AG09309 (cell line): Measurements from ENCODE around the gene OR8B12.
"Not testable (repeated sequence)": the region's sequence is repeated elsewhere in the genome, so short reads cannot be mapped to it uniquely, and the experiment has no call there.

Source experiments
- DNase-seq: peaks from one replicate; pipeline ENCODE4 v3.0.0-alpha.2; 2010; ENCODE audit warnings: low read depth
- H3K4me3 ChIP-seq: 2 replicates; pipeline ENCODE4 v1.5.1; 2011; ENCODE audit warnings: mild to moderate bottlenecking, low read depth, low read length, moderate library complexity; ENCODE audit not compliant: control insufficient read depth
- CTCF ChIP-seq: IDR thresholded peaks from 2 replicates; pipeline ENCODE4 v1.5.1; 2011; ENCODE audit warnings: mild to moderate bottlenecking, low read depth, low read length, inconsistent platforms; ENCODE audit not compliant: insufficient read depth, control insufficient read depth; ENCODE audit errors: missing control alignments

Gene OR8B12

GRCh38 chr11:124517314-124517713 lies 26.1 kb downstream of the OR8B12 start:
- DNase-seq, result no peak
- H3K4me3 ChIP-seq, result no peak overlapping the region
- no peak for TF ChIP-seq CTCF

DNA sequence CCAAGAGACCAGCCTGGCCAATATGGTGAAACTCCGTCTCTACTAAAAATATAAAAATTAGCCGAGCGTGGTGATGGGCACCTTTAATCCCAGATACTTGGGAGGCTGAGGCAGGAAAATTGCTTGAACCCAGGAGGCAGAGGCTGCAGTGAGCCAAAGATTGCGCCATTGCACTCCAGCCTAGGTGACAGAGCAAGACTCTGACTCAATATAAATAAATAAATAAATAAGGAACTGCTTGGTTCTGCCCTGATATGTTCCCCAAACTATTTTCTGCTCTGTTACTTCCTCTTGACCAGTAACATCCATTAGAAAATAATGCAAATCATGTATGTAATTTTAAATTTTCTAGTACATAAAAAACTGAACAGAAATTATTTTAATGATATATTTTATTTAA lies 28.8 kb downstream of the OR8B12 start:
- not testable (repeated sequence) for H3K4me3 ChIP-seq, DNase-seq

- H3K4me3 ChIP-seq, result no peak overlapping the region
- no peak for TF ChIP-seq CTCF
- DNase-seq, result no peak
Observed at GRCh38 chr11:124514131-124514530, 29.3 kb downstream of the OR8B12 start.

GRCh38 chr11:124511745-124512144 lies 31.7 kb downstream of the OR8B12 start:
- no peak for TF ChIP-seq CTCF
- no peak for DNase-seq

GRCh38 chr11:124510279-124510678 lies 33.2 kb downstream of the OR8B12 start:
- no peak for TF ChIP-seq CTCF
- DNase-seq, result no peak
- H3K4me3 ChIP-seq, result no peak overlapping the region

More at GRCh38 chr11:124511745-124512144, 31.7 kb downstream of the OR8B12 start:
- no peak overlapping the region for H3K4me3 ChIP-seq

- no peak overlapping the region for H3K4me3 ChIP-seq
- DNase-seq, result no peak
- TF ChIP-seq CTCF, result no peak
Observed at GRCh38 chr11:124499711-124500110, 43.7 kb downstream of the OR8B12 start.

DNA sequence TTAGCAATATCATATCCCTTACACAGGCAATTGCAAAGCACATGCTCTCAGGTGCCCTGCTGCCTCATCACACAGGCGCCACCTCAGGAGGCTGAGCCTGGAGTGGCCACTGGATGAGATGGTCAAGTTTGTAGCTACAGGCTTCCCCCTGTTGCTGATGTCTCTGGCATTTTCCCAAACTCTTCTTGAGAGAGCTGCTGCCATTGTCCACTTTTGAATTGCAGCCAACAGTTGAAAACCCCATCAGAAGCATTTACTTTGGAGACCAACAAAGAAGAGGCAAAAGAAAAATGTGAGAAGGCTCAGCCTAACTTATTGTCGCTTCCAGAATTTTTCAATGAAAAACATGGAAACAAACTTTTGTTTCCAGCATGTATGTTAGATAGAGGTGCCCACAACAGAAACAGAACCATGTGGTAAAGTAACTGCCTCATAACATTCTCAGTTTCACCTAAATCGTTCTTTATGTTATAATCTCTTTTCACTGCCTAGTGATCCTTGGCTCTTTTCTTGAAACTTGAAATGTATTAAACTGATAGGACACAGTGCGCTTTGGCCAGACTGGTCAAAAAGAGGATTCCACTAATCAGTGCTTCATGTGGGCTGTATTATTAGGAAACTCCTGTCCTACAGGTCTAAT lies 50.3 kb downstream of the OR8B12 start:
- TF ChIP-seq CTCF, result no peak

More for the DNA sequence above, 50.3 kb downstream of the OR8B12 start:
- H3K4me3 ChIP-seq, result no peak overlapping the region
- DNase-seq, result no peak
